T-cell (primary cell): ENCODE measurements around the gene UBE2B. TPM values are rescaled to one million over a fixed set of nuclear protein-coding genes. Genes with fewer than 3 reads are reported as not detected.

Experiments
- ATAC-seq, 4 experiments: fragments of 200-7000 bp in 3 of 4; fragments of 150-1000 bp in 1 of 4; cut with Tn5 transposase; replicated peaks in 1 of 4; 1 replicate in 3 of 4; 2 replicates in 1 of 4; pipeline ENCODE4 v1.10.0; 2021; ENCODE audit warnings: moderate library complexity in 3 of 4, mild to moderate bottlenecking in 2 of 4, moderate number of reproducible peaks in 1 of 4
- CTCF ChIA-PET, 2 donors: fragments of 300-600 bp; sonication (Branson Sonifier 250); formaldehyde crosslinking; loops; one replicate each; lab custom pipeline; 2022; ENCODE audit warnings: antibody characterized with exemption in 2 of 2; lab: Charles Lee
- POLR2A ChIA-PET, 2 donors: fragments of 300-600 bp; sonication (Branson Sonifier 250); formaldehyde crosslinking; loops; one replicate each; lab custom pipeline; 2022; ENCODE audit warnings: antibody characterized with exemption in 2 of 2; lab: Charles Lee
- DNase-seq, 35 experiments: peaks; one replicate each; pipeline versions ENCODE4 v3.0.0 to v3.0.0-alpha.2; 2013 to 2023
- H3K27ac ChIP-seq: one replicate; pipeline ENCODE4 v1.5.1; 2013; ENCODE audit warnings: low read length
- H3K27me3 ChIP-seq, 2 experiments: replicated peaks in 1 of 2; 1 replicate in 1 of 2; 2 replicates in 1 of 2; pipeline versions ENCODE4 v1.6.1 to v1.7.0; 2013; ENCODE audit warnings: low read length in 1 of 2, mixed read lengths in 1 of 2; ENCODE audit not compliant: control insufficient read depth in 2 of 2, insufficient read depth in 2 of 2; ENCODE audit errors: extremely low read depth in 1 of 2
- H3K36me3 ChIP-seq, 2 donors: 1 replicate in 1 of 2; 2 replicates in 1 of 2; pipeline versions ENCODE4 v1.6.1 to v1.7.0; 2013; ENCODE audit warnings: low read length in 1 of 2; ENCODE audit not compliant: control insufficient read depth in 2 of 2, insufficient read depth in 1 of 2; ENCODE audit errors: extremely low read depth in 1 of 2
- H3K4me1 ChIP-seq, 2 experiments: 1 replicate in 1 of 2; 2 replicates in 1 of 2; pipeline versions ENCODE4 v1.6.1 to v1.7.0; 2013; ENCODE audit warnings: low read length in 2 of 2, mixed read lengths in 1 of 2; ENCODE audit not compliant: insufficient read depth in 2 of 2, control insufficient read depth in 1 of 2; ENCODE audit errors: extremely low read depth in 1 of 2
- H3K4me3 ChIP-seq, 2 donors: 1 replicate in 1 of 2; 2 replicates in 1 of 2; pipeline versions ENCODE4 v1.5.1 to v1.7.0; 2013; ENCODE audit warnings: mild to moderate bottlenecking in 2 of 2, low read length in 1 of 2, moderate library complexity in 1 of 2; ENCODE audit not compliant: control insufficient read depth in 1 of 2; ENCODE audit errors: extremely low read depth in 1 of 2
- H3K9me3 ChIP-seq: 2 replicates; pipeline ENCODE4 v1.7.0; 2013
- H3K27ac Mint-ChIP-seq, 2 donors: one replicate each; pipeline ENCODE4 v1.8.0; 2020 to 2021; ENCODE audit warnings: mild to moderate bottlenecking in 2 of 2, mixed read lengths in 2 of 2
- H3K27me3 Mint-ChIP-seq, 2 donors: one replicate each; pipeline ENCODE4 v1.8.0; 2021 to 2022; ENCODE audit warnings: mixed read lengths in 2 of 2
- H3K36me3 Mint-ChIP-seq: one replicate; pipeline ENCODE4 v1.8.0; 2021; ENCODE audit warnings: mixed read lengths
- H3K4me1 Mint-ChIP-seq, 3 donors: one replicate each; pipeline ENCODE4 v1.8.0; 2020 to 2022; ENCODE audit warnings: mixed read lengths in 3 of 3, mild to moderate bottlenecking in 1 of 3
- H3K4me3 Mint-ChIP-seq, 3 donors: one replicate each; pipeline ENCODE4 v1.8.0; 2020 to 2022; ENCODE audit warnings: mild to moderate bottlenecking in 3 of 3, mixed read lengths in 3 of 3, moderate library complexity in 3 of 3
- H3K9me3 Mint-ChIP-seq, 3 donors: one replicate each; pipeline ENCODE4 v1.8.0; 2020 to 2022; ENCODE audit warnings: mixed read lengths in 3 of 3
- WGBS: methylation state at CpG from one replicate; pipeline ENCODE4 v1.1.5; 2013; ENCODE audit warnings: missing lambda C conversion rate; ENCODE audit not compliant: insufficient coverage; 5-methylcytosine and 5-hydroxymethylcytosine counted together
- total RNA-seq, 35 experiments: library from RNA in 6 of 35; stranded (reverse) in 6 of 35; fragments of 120-200 nt in 1 of 35; gene quantifications; one replicate each; pipeline versions ENCODE4 v1.2.1 to v1.2.4 and lab custom pipeline; 2013 to 2026

The UBE2B gene
- total RNA-seq, 5 donors from 2014 or later (not counting 1 experiment from before 2014, with no cell fraction given), result 97.2 to 135 (median 101) TPM

DNA sequence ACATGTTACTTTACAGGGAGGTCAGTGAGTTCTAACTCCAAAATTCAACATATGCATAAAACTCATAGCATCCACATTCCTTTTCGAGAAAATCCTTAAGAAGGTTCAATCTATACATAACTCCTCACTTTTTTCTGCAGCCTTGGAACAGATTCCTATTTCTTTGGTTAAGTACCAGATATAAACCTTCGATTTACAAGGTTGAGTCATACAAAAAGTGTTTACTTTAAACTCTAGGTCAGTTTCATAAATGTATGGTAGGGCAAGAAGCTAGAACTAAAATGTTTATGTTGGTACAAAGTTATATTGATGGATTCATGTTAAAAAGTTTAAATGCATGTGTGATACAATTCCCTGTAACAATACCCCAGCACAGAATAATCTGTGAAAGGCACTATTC lies 20.9 kb downstream of the UBE2B start:
- no peak for ATAC-seq
- H3K9me3 Mint-ChIP-seq, result no peaks in the 10 kb centered on the region
- no peaks in the 10 kb centered on the region for H3K27me3 Mint-ChIP-seq
- no peak overlapping the region for H3K27ac ChIP-seq
- no peaks in the 10 kb centered on the region for H3K27me3 ChIP-seq
- no CpG with 5 or more reads among the region's 2 CpGs for WGBS
- H3K9me3 ChIP-seq, result no peaks in the 10 kb centered on the region
- no peak overlapping the region for H3K27ac Mint-ChIP-seq
- H3K4me1 Mint-ChIP-seq, result peaks cover 0 to 4% (median 3%) of the 10 kb centered on the region in 3 donors
- POLR2A ChIA-PET, result interaction anchor here in 1 of 2 donors (0.6 kb wide), 1 partner anchor 166 kb away, joined by 3 read pairs; no protein-coding TSS in a partner anchor
- no peak for DNase-seq
- no peak overlapping the region for H3K4me3 ChIP-seq
- H3K4me1 ChIP-seq, result no peaks in the 10 kb centered on the region
- H3K4me3 Mint-ChIP-seq, result no peak overlapping the region
- peaks cover 54% of the 10 kb centered on the region for H3K36me3 Mint-ChIP-seq
- CTCF ChIA-PET, result interaction anchor here in 1 of 2 donors (0.9 kb wide), 1 partner anchor 9 kb away, joined by 3 read pairs; no protein-coding TSS in a partner anchor
- H3K36me3 ChIP-seq, result peaks cover 26 to 83% of the 10 kb centered on the region in 2 donors

DNA sequence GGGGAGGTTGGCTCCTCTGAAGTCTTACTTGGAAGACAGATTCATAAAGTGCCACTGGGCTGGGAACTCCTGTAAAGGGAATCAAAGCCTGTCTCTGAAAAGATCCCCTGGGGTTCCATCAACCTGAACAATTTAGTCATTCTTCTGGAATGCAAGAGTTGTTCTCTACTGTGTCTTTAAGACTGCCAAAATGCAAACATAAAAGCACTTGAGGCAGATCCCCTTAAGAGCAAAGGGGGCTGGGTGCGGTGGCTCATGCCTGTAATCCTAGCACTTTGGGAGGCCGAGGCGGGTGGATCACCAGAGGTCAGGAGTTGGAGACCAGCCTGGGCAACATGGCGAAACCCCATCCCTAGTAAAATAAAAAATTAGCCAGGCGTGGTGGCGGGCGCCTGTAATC lies 23.6 kb downstream of the UBE2B start:
- ATAC-seq (no peak), DNase-seq (no peak)
- Mint-ChIP-seq H3K4me3 (no peak overlapping the region), H3K27ac (no peak overlapping the region), H3K9me3 (no peaks in the 10 kb centered on the region), H3K4me1 (peaks cover 0 to 4% (median 2%) of the 10 kb centered on the region in 3 donors), H3K36me3 (peaks cover 46% of the 10 kb centered on the region), H3K27me3 (no peaks in the 10 kb centered on the region)
- H3K9me3 ChIP-seq, result no peaks in the 10 kb centered on the region
- POLR2A ChIA-PET, result interaction anchor here (0.6 to 1.6 kb wide), 2 partner anchors 9 to 16 kb away, joined by 5 to 9 read pairs; no protein-coding TSS in a partner anchor
- no peak overlapping the region for H3K4me3 ChIP-seq
- no peaks in the 10 kb centered on the region for H3K27me3 ChIP-seq
- CTCF ChIA-PET, result no interaction called here
- H3K4me1 ChIP-seq, result no peaks in the 10 kb centered on the region
- peaks cover 15 to 73% of the 10 kb centered on the region in 2 donors for H3K36me3 ChIP-seq
- 100% methylated on average over 2 of the region's 7 CpGs for WGBS
- no peak overlapping the region for H3K27ac ChIP-seq

DNA sequence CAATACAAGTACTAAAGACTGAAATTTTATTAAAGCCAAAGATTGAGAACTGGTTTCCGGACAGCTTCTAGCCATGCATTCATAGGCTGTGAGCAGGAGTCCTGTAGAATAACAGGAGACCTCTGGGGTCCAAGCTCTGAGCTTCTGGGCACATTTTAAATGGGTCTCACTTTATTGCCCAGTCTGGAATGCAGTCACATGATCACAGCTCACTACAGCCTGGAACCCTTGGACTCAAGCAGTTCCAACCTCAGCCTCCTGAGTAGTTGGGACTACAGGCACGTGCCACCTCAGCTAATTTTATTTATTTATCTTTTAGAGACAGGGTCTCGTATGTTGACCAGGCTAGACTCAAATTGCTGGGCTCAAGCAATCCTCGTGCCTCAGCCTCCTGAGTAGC lies 24.9 kb downstream of the UBE2B start:
- Mint-ChIP-seq H3K4me1 (peaks cover 0 to 3% (median 0%) of the 10 kb centered on the region in 3 donors), H3K4me3 (no peak overlapping the region), H3K9me3 (no peaks in the 10 kb centered on the region), H3K27ac (no peak overlapping the region), H3K36me3 (peaks cover 38% of the 10 kb centered on the region), H3K27me3 (no peaks in the 10 kb centered on the region)
- Histone ChIP-seq H3K4me1 (no peaks in the 10 kb centered on the region), H3K27ac (no peak overlapping the region), H3K9me3 (no peaks in the 10 kb centered on the region), H3K36me3 (peaks cover 15 to 59% of the 10 kb centered on the region in 2 donors), H3K27me3 (no peaks in the 10 kb centered on the region), H3K4me3 (no peak overlapping the region)
- POLR2A ChIA-PET, result interaction anchor here (0.7 to 0.9 kb wide), 3 partner anchors 14 to 379 kb away, joined by 3 to 6 read pairs (median 4); partner anchors contain the start of gene UBE2B (in 1 of the 2)
- CTCF ChIA-PET, result interaction anchor here in 1 of 2 donors (0.5 kb wide), 2 partner anchors 16 to 170 kb away, joined by 3 read pairs; partner anchors contain the start of gene PPP2CA
- 100% methylated on average over 3 of the region's 4 CpGs for WGBS
- no peak for ATAC-seq
- DNase-seq, result no peak

DNA sequence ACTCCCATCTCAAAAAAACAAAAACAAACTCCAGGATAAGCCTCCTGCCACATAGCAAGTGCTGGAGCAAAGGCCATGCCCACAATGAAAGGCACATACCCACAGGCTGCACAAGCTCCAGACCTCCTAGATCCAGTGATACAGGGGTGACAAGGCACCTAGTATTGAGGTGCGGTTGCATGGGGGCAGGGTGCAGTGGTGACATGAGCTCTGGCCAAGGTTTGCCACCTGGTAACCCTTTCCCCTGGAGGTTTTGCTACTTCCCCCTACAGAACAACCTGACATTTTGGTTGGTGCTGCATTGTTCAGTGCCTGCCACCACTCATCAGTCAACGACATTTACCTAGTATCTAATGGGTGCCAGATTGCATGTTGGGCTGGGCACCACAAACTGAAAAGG lies 25.8 kb downstream of the UBE2B start:
- H3K36me3 Mint-ChIP-seq, result peaks cover 36% of the 10 kb centered on the region
- Histone ChIP-seq H3K27me3 (no peaks in the 10 kb centered on the region), H3K4me1 (no peaks in the 10 kb centered on the region), H3K36me3 (peaks cover 7 to 55% of the 10 kb centered on the region in 2 donors), H3K9me3 (no peaks in the 10 kb centered on the region), H3K27ac (no peak overlapping the region), H3K4me3 (no peak overlapping the region)
- no peak overlapping the region for H3K4me3 Mint-ChIP-seq
- 100% methylated on average over 1 of the region's 2 CpGs for WGBS
- H3K9me3 Mint-ChIP-seq, result no peaks in the 10 kb centered on the region
- ChIA-PET POLR2A (interaction anchor here (0.5 to 0.7 kb wide), 4 partner anchors 17 to 380 kb away, joined by 3 to 7 read pairs (median 4); no protein-coding TSS in a partner anchor), CTCF (interaction anchor here in 1 of 2 donors (0.6 kb wide), 1 partner anchor 181 kb away, joined by 3 read pairs; no protein-coding TSS in a partner anchor)
- H3K27ac Mint-ChIP-seq, result no peak overlapping the region
- DNase-seq (no peak), ATAC-seq (peak in 2 of 4 experiments; percentile 12 to 33)
- H3K4me1 Mint-ChIP-seq, result peaks cover 0 to 3% (median 0%) of the 10 kb centered on the region in 3 donors
- H3K27me3 Mint-ChIP-seq, result no peaks in the 10 kb centered on the region

DNA sequence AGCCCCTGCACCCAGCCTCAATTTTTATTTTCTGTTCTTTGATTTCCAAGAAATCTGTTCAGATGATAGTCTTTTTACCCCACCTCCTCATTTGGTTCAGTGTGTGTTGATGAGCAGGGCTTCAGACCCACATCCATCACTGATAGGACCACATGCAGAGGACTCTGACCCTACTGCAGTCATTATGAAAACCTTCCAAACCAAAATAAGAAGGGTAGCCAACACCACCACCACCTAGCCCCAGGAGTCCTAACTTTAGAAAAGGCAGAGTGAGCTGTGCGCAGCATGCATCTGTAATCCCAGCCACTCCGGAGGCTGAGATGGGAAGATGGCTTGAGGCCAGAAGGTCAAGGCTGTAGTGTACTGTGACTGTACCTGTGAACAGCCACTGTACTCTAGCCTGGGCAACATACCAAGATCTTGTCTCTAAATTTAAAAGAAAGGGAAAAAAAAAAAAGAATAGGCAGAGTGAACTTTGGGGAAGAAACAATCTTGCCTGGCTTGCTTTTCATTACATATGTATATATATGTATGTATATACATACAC lies 27.3 kb downstream of the UBE2B start:
- no CpG with 5 or more reads among the region's 2 CpGs for WGBS
- Mint-ChIP-seq H3K27ac (peak overlapping the region in 1 of 2 donors; percentile 31), H3K9me3 (no peaks in the 10 kb centered on the region), H3K4me1 (peaks cover 0 to 3% (median 0%) of the 10 kb centered on the region in 3 donors), H3K36me3 (peaks cover 31% of the 10 kb centered on the region), H3K4me3 (no peak overlapping the region), H3K27me3 (no peaks in the 10 kb centered on the region)
- H3K9me3 ChIP-seq, result no peaks in the 10 kb centered on the region
- no peaks in the 10 kb centered on the region for H3K27me3 ChIP-seq
- H3K4me3 ChIP-seq, result no peak overlapping the region
- ChIA-PET CTCF (interaction anchor here in 1 of 2 donors (0.6 kb wide), 1 partner anchor 214 kb away, joined by 3 read pairs; no protein-coding TSS in a partner anchor), POLR2A (interaction anchor here in 1 of 2 donors (0.6 kb wide), 1 partner anchor 73 kb away, joined by 3 read pairs; no protein-coding TSS in a partner anchor)
- no peaks in the 10 kb centered on the region for H3K4me1 ChIP-seq
- no peak overlapping the region for H3K27ac ChIP-seq
- no peak for ATAC-seq
- no peak for DNase-seq
- peaks cover 7 to 40% of the 10 kb centered on the region in 2 donors for H3K36me3 ChIP-seq

DNA sequence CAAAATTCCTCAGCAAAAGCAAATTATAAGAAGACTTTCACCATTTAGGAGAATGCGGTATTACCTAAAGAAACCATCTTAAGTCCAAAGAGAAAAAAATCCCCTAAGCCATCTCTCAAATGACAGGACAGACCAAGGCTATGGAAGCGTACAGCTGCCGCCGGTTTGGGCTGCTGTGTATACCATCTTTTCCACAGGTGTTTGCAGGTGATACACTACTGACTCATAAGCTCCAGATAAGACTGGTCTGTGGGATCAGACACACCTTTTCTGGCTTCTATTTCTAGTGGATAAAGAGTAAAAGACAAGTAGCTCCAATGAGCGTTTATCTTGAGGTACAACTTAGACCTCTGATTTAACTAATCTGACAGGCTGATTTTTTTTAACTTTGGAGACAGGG lies 32.6 kb downstream of the UBE2B start:
- no peak overlapping the region for H3K4me3 Mint-ChIP-seq
- CTCF ChIA-PET, result no interaction called here

More for the DNA sequence above, 32.6 kb downstream of the UBE2B start:
- Mint-ChIP-seq H3K4me1 (peaks cover 0 to 5% (median under 1%) of the 10 kb centered on the region in 3 donors), H3K9me3 (no peaks in the 10 kb centered on the region), H3K27me3 (no peaks in the 10 kb centered on the region), H3K27ac (no peak overlapping the region), H3K36me3 (peaks cover 20% of the 10 kb centered on the region)
- H3K9me3 ChIP-seq, result no peaks in the 10 kb centered on the region
- peaks cover 0 to 5% of the 10 kb centered on the region in 2 donors for H3K36me3 ChIP-seq
- H3K27me3 ChIP-seq, result no peaks in the 10 kb centered on the region
- H3K4me3 ChIP-seq, result no peak overlapping the region
- no peaks in the 10 kb centered on the region for H3K4me1 ChIP-seq
- ATAC-seq, result no peak
- WGBS, result 94% methylated on average over 3 of the region's 5 CpGs
- no peak for DNase-seq
- H3K27ac ChIP-seq, result no peak overlapping the region
- POLR2A ChIA-PET, result interaction anchor here in 1 of 2 donors (0.7 kb wide), 1 partner anchor 413 kb away, joined by 5 read pairs; no protein-coding TSS in a partner anchor
